HepG2 (cell line): ENCODE data around the gene RNF5. TPM values are rescaled to one million over a fixed set of nuclear protein-coding genes. Genes with fewer than 3 reads are reported as not detected.

Experiments
- ATAC-seq: fragments of 200-7000 bp; cut with Tn5 transposase; 3 replicates; pipeline ENCODE4 v1.9.1; 2020; ENCODE audit warnings: mild to moderate bottlenecking, moderate library complexity
- BruUV-seq: library from RNA; stranded (reverse); fragments of 400-500 nt; replicated peaks from 2 replicates; lab custom pipeline; 2021; lab: Mats Ljungman, UMichigan
- CTCF ChIA-PET: fragments of 300-600 bp; formaldehyde crosslinking; extraction: SDS; loops from one replicate; lab custom pipeline; 2021; ENCODE audit warnings: low total read pairs, inconsistent platforms, low intra/inter-chr PET ratio; lab: Yijun Ruan, JAX
- POLR2A ChIA-PET: fragments of 350-600 bp; sonication (Branson Sonifier 250); formaldehyde crosslinking; loops from one replicate; lab custom pipeline; 2020; ENCODE audit warnings: antibody characterized with exemption, inconsistent platforms; lab: Yijun Ruan, JAX
- DNase-seq: peaks from one replicate; pipeline ENCODE4 v3.0.0-alpha.2; 2015; ENCODE audit warnings: low spot score
- FAIRE-seq: peaks from 3 replicates; lab custom pipeline; 2011; peaks lifted over from hg19 to GRCh38; lab: Jason Lieb, UNC
- H2AFZ ChIP-seq: one replicate; pipeline ENCODE4 v1.6.1; 2011; ENCODE audit warnings: low read length, inconsistent platforms
- H3K27ac ChIP-seq: fragments of 300-600 bp; 3 replicates; pipeline ENCODE4 v1.8.0; 2011; ENCODE audit warnings: mixed run types, mild to moderate bottlenecking, mixed read lengths, low read length, inconsistent platforms; ENCODE audit not compliant: insufficient read depth; ENCODE audit errors: extremely low read length
- H3K27me3 ChIP-seq, 2 experiments: fragments of 200-600 bp in 1 of 2; 2 replicates in 1 of 2; 3 replicates in 1 of 2; pipeline versions ENCODE4 v1.6.0 to v1.8.0; 2011; ENCODE audit warnings: low read length in 2 of 2, mild to moderate bottlenecking in 2 of 2, moderate library complexity in 2 of 2, inconsistent platforms in 1 of 2; ENCODE audit not compliant: insufficient read depth in 2 of 2, control insufficient read depth in 1 of 2
- H3K36me3 ChIP-seq, 2 experiments: fragments of 200-600 bp in 1 of 2; replicated peaks in 1 of 2; 2 replicates in 1 of 2; 3 replicates in 1 of 2; pipeline versions ENCODE4 v1.5.1 to v1.8.0; 2011; ENCODE audit warnings: low read length in 2 of 2, inconsistent platforms in 1 of 2; ENCODE audit not compliant: insufficient read depth in 2 of 2, control insufficient read depth in 1 of 2
- H3K4me1 ChIP-seq: 2 replicates; pipeline ENCODE4 v1.5.1; 2012; ENCODE audit warnings: low read length, inconsistent platforms; ENCODE audit not compliant: insufficient read depth
- H3K4me2 ChIP-seq: 2 replicates; pipeline ENCODE4 v1.6.0; 2011; ENCODE audit warnings: low read depth, low read length, inconsistent platforms
- H3K4me3 ChIP-seq, 3 experiments: fragments of 200-600 bp in 1 of 3; sonication (generic), shearing (Covaris generic) in 1 of 3; replicated peaks in 1 of 3; 2 replicates each; pipeline ENCODE4 v1.5.1; 2011 to 2016; ENCODE audit warnings: low read length in 3 of 3, inconsistent platforms in 2 of 3, low read depth in 2 of 3, mild to moderate bottlenecking in 2 of 3, control low read depth in 1 of 3, mixed read lengths in 1 of 3; ENCODE audit not compliant: insufficient read depth in 1 of 3
- H3K79me2 ChIP-seq: one replicate; pipeline ENCODE4 v1.6.1; 2011; ENCODE audit warnings: low read length, inconsistent platforms; ENCODE audit not compliant: insufficient read depth
- H3K9ac ChIP-seq: 2 replicates; pipeline ENCODE4 v1.6.0; 2011; ENCODE audit warnings: mild to moderate bottlenecking, low read depth, low read length, inconsistent platforms; ENCODE audit not compliant: insufficient read depth
- H3K9me3 ChIP-seq: 2 replicates; pipeline ENCODE4 v1.5.1; 2012; ENCODE audit warnings: mild to moderate bottlenecking, low read length
- H4K20me1 ChIP-seq: 2 replicates; pipeline ENCODE4 v1.6.0; 2011; ENCODE audit warnings: inconsistent platforms, mild to moderate bottlenecking, low read length, moderate library complexity; ENCODE audit not compliant: insufficient read depth
- RNF2 ChIP-seq: fragments of 450-650 bp; conservative IDR thresholded peaks from 2 replicates; pipeline ENCODE4 v1.6.1; 2016; ENCODE audit warnings: low read depth
- ZNF687 ChIP-seq: sonication (generic); formaldehyde crosslinking; IDR thresholded peaks from 2 replicates; pipeline ENCODE4 v1.5.1; 2020; ENCODE audit warnings: mild to moderate bottlenecking, missing genetic modification reagents, moderate library complexity
- WGBS: methylation state at CpG from one replicate; pipeline ENCODE4 v1.1.6; 2017; ENCODE audit warnings: low lambda C conversion rate; 5-methylcytosine and 5-hydroxymethylcytosine counted together
- in situ Hi-C: cut with HindIII; loops from 2 replicates; pipeline ENCODE4 v1.10.0; 2017; ENCODE audit warnings: low pct_unique_long_range_greater_than_20kb; ENCODE audit not compliant: extremely low pct_ligation_motif_present
- intact Hi-C: fragments of 100-400 bp; cut with micrococcal nuclease; formaldehyde crosslinking; loops from one replicate; pipeline ENCODE4 v1.10.0; 2022; ENCODE audit not compliant: unreplicated experiment
- polyA plus RNA-seq, 8 experiments: library from polyadenylated mRNA; depleted of rRNA in 3 of 8; stranded (reverse) in 7 of 8; unstranded in 1 of 8; fragments of >200 nt; fragmentation: Illumina TruSeq in 4 of 8; extraction: Trizol in 4 of 8; gene quantifications; 2 replicates each; pipeline versions ENCODE4 v1.2.1 to v1.2.3, GENCODE V29; 2011 to 2016; ENCODE audit warnings: low read depth in 4 of 8, missing spikeins in 1 of 8, mixed read lengths in 1 of 8; ENCODE audit not compliant: insufficient read depth in 1 of 8
- total RNA-seq, 5 experiments: library from RNA; depleted of rRNA; stranded (reverse); fragments of >200 nt; fragmentation: Illumina TruSeq; extraction: Trizol; gene quantifications; 2 replicates each; pipeline ENCODE4 v1.2.3, GENCODE V29; 2016; ENCODE audit warnings: low read depth in 1 of 5

RNF5 gene
- total and polyA plus RNA-seq, 2 of the 13 experiments (the other 11 are each of a cell fraction or from before 2014, with no cell fraction given), result 98.0 to 131 TPM

- CTCF ChIA-PET, result no interaction called here
- FAIRE-seq, result no peak
Observed at GRCh38 chr6:32170294-32170693, 7.9 kb upstream of the RNF5 start.

More at GRCh38 chr6:32170294-32170693, 7.9 kb upstream of the RNF5 start:
- Histone ChIP-seq H3K27me3 (no peaks in the 10 kb centered on the region; a peak in 1 of 5 replicates), H3K36me3 (peaks cover 18 to 52% of the 10 kb centered on the region in 2 experiments), H3K79me2 (peaks cover 31% of the 10 kb centered on the region), H3K27ac (no peak overlapping the region), H3K9ac (no peak overlapping the region), H3K4me1 (peaks cover 30% of the 10 kb centered on the region), H3K9me3 (no peaks in the 10 kb centered on the region), H3K4me3 (no peak overlapping the region), H4K20me1 (no peaks in the 10 kb centered on the region), H3K4me2 (no peak overlapping the region), H2AFZ (no peak overlapping the region)
- ATAC-seq, result no peak
- intact Hi-C loops, result no loop called here
- no peak for DNase-seq
- BruUV-seq, result no TSS peak
- TF ChIP-seq ZNF687 (CRISPR knock-in tag) (0 out of 2 replicates have a peak, but pooled peaks have one; percentile 13), RNF2 (no peak)
- POLR2A ChIA-PET, result no interaction called here
- over 99% methylated on average over 11 of the region's 11 CpGs for WGBS
- in situ Hi-C loops, result no loop called here
